Heart left ventricle (tissue), 16 donors: ENCODE measurements around the gene PADI2. TPM values are rescaled to one million over a fixed set of nuclear protein-coding genes. Genes with fewer than 3 reads are reported as not detected.

ENCODE experiments used
- ATAC-seq, 4 donors: fragments of 200-7000 bp; cut with Tn5 transposase; one replicate each; pipeline ENCODE4 v1.9.1; 2020 to 2022; ENCODE audit warnings: moderate library complexity in 4 of 4, mild to moderate bottlenecking in 3 of 4, moderate number of reproducible peaks in 1 of 4
- DNase-seq, 5 donors: peaks; one replicate each; pipeline ENCODE4 v3.0.0-alpha.2; 2020
- H3K27ac ChIP-seq, 12 donors: fragments of 200-600 bp; sonication (generic) in 4 of 12; one replicate each; pipeline versions ENCODE4 v1.5.0 to v1.8.0; 2016 to 2022; ENCODE audit warnings: mild to moderate bottlenecking in 2 of 12
- H3K27me3 ChIP-seq, 9 donors: fragments of 200-600 bp; sonication (generic) in 2 of 9; one replicate each; pipeline versions ENCODE4 v1.5.1 to v1.8.0; 2016 to 2022; ENCODE audit warnings: mild to moderate bottlenecking in 3 of 9
- H3K36me3 ChIP-seq, 9 donors: fragments of 200-600 bp; sonication (generic) in 2 of 9; one replicate each; pipeline versions ENCODE4 v1.5.0 to v1.8.0; 2018 to 2022; ENCODE audit warnings: mild to moderate bottlenecking in 2 of 9
- H3K4me1 ChIP-seq, 12 donors: fragments of 200-600 bp; sonication (generic) in 4 of 12; one replicate each; pipeline versions ENCODE4 v1.5.0 to v1.8.0; 2016 to 2022; ENCODE audit warnings: mild to moderate bottlenecking in 3 of 12
- H3K4me3 ChIP-seq, 12 donors: fragments of 200-600 bp; sonication (generic) in 4 of 12; one replicate each; pipeline versions ENCODE4 v1.5.0 to v1.8.0; 2017 to 2022; ENCODE audit warnings: mild to moderate bottlenecking in 9 of 12, moderate library complexity in 4 of 12
- H3K9me3 ChIP-seq, 12 donors: fragments of 200-600 bp; sonication (generic) in 4 of 12; one replicate each; pipeline versions ENCODE4 v1.5.0 to v1.8.0; 2016 to 2022; ENCODE audit warnings: mild to moderate bottlenecking in 1 of 12
- CTCF ChIP-seq, 12 donors: fragments of 200-600 bp; sonication (generic) in 4 of 12; IDR thresholded peaks; one replicate each; pipeline versions ENCODE4 v1.5.0 to v1.8.0; 2018 to 2022; ENCODE audit warnings: antibody characterized with exemption in 12 of 12, mild to moderate bottlenecking in 5 of 12
- POLR2A ChIP-seq, 2 donors: fragments of 450-650 bp; IDR thresholded peaks; one replicate each; pipeline ENCODE4 v1.6.1; 2017; ENCODE audit warnings: antibody characterized with exemption in 2 of 2, mild to moderate bottlenecking in 2 of 2, moderate library complexity in 2 of 2
- WGBS, 4 donors: extraction: QIAGEN DNeasy Blood & Tissue Kit in 2 of 4; methylation state at CpG; one replicate each; pipeline versions ENCODE4 v1.1.5 to v1.1.7; 2013 to 2018; 5-methylcytosine and 5-hydroxymethylcytosine counted together
- intact Hi-C, 10 donors: fragments of 100-400 bp; cut with DNase I; formaldehyde crosslinking; loops; one replicate each; pipeline versions ENCODE4 v1.11.1 to v1.14.2; 2022
- polyA plus RNA-seq, 2 donors: library from polyadenylated mRNA; stranded (reverse); fragments of 200-250 nt; gene quantifications; one replicate each; pipeline ENCODE4 v1.2.3, GENCODE V29; 2013
- total RNA-seq, 9 donors: library from RNA; depleted of rRNA in 2 of 9; stranded (reverse); fragments of >200 nt in 2 of 9; fragmentation: NEBNext Ultra II Directional in 3 of 9; extraction: Animal tissue kit (Norgen Biotek cat#: 25700) in 3 of 9; gene quantifications; one replicate each; pipeline versions ENCODE4 v1.1.0 to v1.2.4, GENCODE V29; 2016 to 2023
- donor health status: ischemic (EF 13 %, LVEDD 7.1; RV severe dilation, severe dysfunction).
- donor health status: healthy with polysubstance abuse.
- donor health status: DM: no; HTN: yes; CAD: no.
- donor health status: DM: no; HTN: no; CAD: no.
- donor health status: ischemic (EF 25% LVEDD 6.9; RV normal size, moderate dysfunction).
- donor health status: ischemic (EF 25% LVEDD 5.7; RV mildly dilated, moderate dysfunction).
- donor health status: healthy.
- donor health status: DM: yes; HTN: yes; CAD: no.
- donor health status: ischemic (EF 35%, LVEDD 5.7; RV mildly dilated, moderate dysfunction).
- donor health status: nonischemic (EF 11% LVEDD 7.7; RV severe dilation, severe dysfunction).
- donor health status: DM: yes; HTN: yes; CAD: no.
- donor health status: PGD.
- donor health status: ischemic (EF 29% LVEDD 5.4; RV normal size, mild dysfunction).
- donor health status: nonischemic (EF 23%, LVEDD 6.1; RV moderate dilation, normal function).

Gene PADI2
- total and polyA plus RNA-seq, 11 donors, result 0.08 to 2.0 (median 0.49) TPM

GRCh38 chr1:17045150-17045549 lies 74.1 kb downstream of the PADI2 start:
- H3K4me1 ChIP-seq, result peaks cover 0 to 29% (median 9%) of the 10 kb centered on the region in 12 donors
- WGBS, 4 donors, result 54 to 81% (median 67%) methylated on average over 5 of the region's 5 CpGs
- H3K4me3 ChIP-seq, result peak overlapping the region in 1 of 12 donors; percentile 28
- peaks cover 0 to 74% (median 65%) of the 10 kb centered on the region in 9 donors for H3K36me3 ChIP-seq
- peak in 3 of 4 donors; percentile 46 to 79 (median 52) for ATAC-seq
- DNase-seq, result peak in 1 of 5 donors; percentile 44
- intact Hi-C loops, result loop anchor here in 5 of 10 donors (2.0 to 5.0 kb wide), 4 partner anchors 33 to 94 kb away; partner anchors contain the start of gene ATP13A2 (in 3 of the 5)
- TF ChIP-seq POLR2A (IDR thresholded peaks at IDR 0.05) (no peak), CTCF (IDR thresholded peaks at IDR 0.05) (no peak)
- H3K27ac ChIP-seq, result peak overlapping the region in 2 of 12 donors; percentile 12 to 45
- H3K9me3 ChIP-seq, result no peaks in the 10 kb centered on the region
- H3K27me3 ChIP-seq, result no peaks in the 10 kb centered on the region

- H3K27me3 ChIP-seq, result no peaks in the 10 kb centered on the region
- H3K27ac ChIP-seq, result no peak overlapping the region
- H3K4me1 ChIP-seq, result peaks cover 0 to 29% (median 9%) of the 10 kb centered on the region in 12 donors
- DNase-seq (no peak), ATAC-seq (no peak)
- TF ChIP-seq POLR2A (IDR thresholded peaks at IDR 0.05), result no peak
- TF ChIP-seq CTCF (IDR thresholded peaks at IDR 0.05), result no peak
- H3K4me3 ChIP-seq, result no peak overlapping the region
- WGBS, 4 donors, result 74 to 93% (median 82%) methylated on average over 5 of the region's 5 CpGs
- no peaks in the 10 kb centered on the region for H3K9me3 ChIP-seq
- intact Hi-C loops, result loop anchor here in 3 of 10 donors (2.0 kb wide), 2 partner anchors 81 to 93 kb away; no protein-coding TSS in a partner anchor
- peaks cover 0 to 76% (median 66%) of the 10 kb centered on the region in 9 donors for H3K36me3 ChIP-seq
Observed at GRCh38 chr1:17043676-17044075, 75.6 kb downstream of the PADI2 start.

- DNase-seq (no peak), ATAC-seq (no peak)
- TF ChIP-seq POLR2A (IDR thresholded peaks at IDR 0.05), result no peak
- TF ChIP-seq CTCF (IDR thresholded peaks at IDR 0.05), result no peak
- WGBS, 4 donors, result 72 to 87% (median 79%) methylated on average over 1 of the region's 1 CpG
- H3K36me3 ChIP-seq, result peaks cover 0 to 98% (median 85%) of the 10 kb centered on the region in 9 donors
- H3K4me1 ChIP-seq, result peaks cover 0 to 16% (median under 1%) of the 10 kb centered on the region in 12 donors
- H3K27me3 ChIP-seq, result no peaks in the 10 kb centered on the region
- no peak overlapping the region for H3K4me3 ChIP-seq
- intact Hi-C loops, result no loop called here
- no peak overlapping the region for H3K27ac ChIP-seq
- no peaks in the 10 kb centered on the region for H3K9me3 ChIP-seq
Observed at GRCh38 chr1:17040135-17040534, 79.1 kb downstream of the PADI2 start.

- no peak for ATAC-seq
Observed at GRCh38 chr1:17039522-17039921, 79.7 kb downstream of the PADI2 start.

More at GRCh38 chr1:17039522-17039921, 79.7 kb downstream of the PADI2 start:
- Histone ChIP-seq H3K4me1 (peaks cover 0 to 10% (median 0%) of the 10 kb centered on the region in 12 donors), H3K9me3 (no peaks in the 10 kb centered on the region), H3K27ac (no peak overlapping the region), H3K4me3 (no peak overlapping the region), H3K36me3 (peaks cover 0 to 98% (median 79%) of the 10 kb centered on the region in 9 donors), H3K27me3 (no peaks in the 10 kb centered on the region)
- TF ChIP-seq CTCF (IDR thresholded peaks at IDR 0.05) (no peak), POLR2A (IDR thresholded peaks at IDR 0.05) (no peak)
- no peak for DNase-seq
- intact Hi-C loops, result no loop called here
- WGBS, 4 donors, result 96 to 98% (median 97%) methylated on average over 2 of the region's 2 CpGs
